HG02970 (cell line): ENCODE results near the gene CCDC117.
A peak's percentile ranks its signal among the peaks of the same experiment; 100 is the strongest.
"Not testable (repeated sequence)": the region's sequence is repeated elsewhere in the genome, so short reads cannot be mapped to it uniquely, and the experiment has no call there.

Experiments
- ATAC-seq: cut with Tn5 transposase; IDR thresholded peaks from one replicate; pipeline ENCODE4 v1.9.1; 2021; ENCODE audit warnings: mild to moderate bottlenecking, moderate library complexity, moderate number of reproducible peaks; ENCODE audit not compliant: unreplicated experiment, low FRiP score

CCDC117 gene

GRCh38 chr22:28799606-28800307 lies 27.3 kb downstream of the CCDC117 start:
- ATAC-seq = peak; percentile 26

DNA sequence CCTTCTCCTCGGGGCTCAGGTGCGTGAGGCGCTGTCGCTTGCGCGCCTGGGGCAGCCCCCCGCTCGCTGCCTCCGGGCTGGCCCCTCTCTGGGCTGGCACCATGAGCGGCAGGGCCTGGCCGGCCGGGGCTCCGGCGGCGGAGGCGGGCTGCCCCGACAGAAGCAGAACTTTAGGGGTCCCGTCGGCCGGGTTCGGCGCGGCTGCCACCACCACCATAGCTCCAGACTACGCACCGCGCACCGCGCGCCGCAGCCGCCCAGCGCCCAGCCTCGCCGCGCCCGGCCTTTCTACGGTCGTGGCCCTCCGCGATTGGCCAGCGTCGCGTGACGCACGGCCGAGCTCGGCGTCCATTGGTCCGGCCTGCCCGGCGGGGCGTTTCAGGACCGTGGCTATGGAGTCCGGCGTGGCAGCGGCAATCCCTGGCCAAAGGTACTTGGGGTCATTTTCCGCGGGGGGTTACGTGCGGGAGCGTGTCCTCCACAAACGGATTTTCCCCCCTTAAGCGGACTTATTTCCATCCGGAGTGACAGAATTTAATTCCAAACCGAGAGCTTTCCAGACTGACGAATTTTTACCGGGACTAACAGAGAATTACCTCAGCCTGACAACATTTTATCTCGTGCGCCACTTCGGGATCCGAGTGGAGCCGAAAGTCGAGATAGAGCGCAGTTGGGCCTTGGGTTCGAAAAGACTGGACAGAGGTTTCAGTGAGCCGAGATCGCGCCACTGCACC lies 28.0 kb downstream of the CCDC117 start, which contains the start of gene XBP1:
Gene XBP1 (minus strand): TSS at position 262 of the 734 bp plus-strand sequence.
- ATAC-seq = peak; percentile 95

DNA sequence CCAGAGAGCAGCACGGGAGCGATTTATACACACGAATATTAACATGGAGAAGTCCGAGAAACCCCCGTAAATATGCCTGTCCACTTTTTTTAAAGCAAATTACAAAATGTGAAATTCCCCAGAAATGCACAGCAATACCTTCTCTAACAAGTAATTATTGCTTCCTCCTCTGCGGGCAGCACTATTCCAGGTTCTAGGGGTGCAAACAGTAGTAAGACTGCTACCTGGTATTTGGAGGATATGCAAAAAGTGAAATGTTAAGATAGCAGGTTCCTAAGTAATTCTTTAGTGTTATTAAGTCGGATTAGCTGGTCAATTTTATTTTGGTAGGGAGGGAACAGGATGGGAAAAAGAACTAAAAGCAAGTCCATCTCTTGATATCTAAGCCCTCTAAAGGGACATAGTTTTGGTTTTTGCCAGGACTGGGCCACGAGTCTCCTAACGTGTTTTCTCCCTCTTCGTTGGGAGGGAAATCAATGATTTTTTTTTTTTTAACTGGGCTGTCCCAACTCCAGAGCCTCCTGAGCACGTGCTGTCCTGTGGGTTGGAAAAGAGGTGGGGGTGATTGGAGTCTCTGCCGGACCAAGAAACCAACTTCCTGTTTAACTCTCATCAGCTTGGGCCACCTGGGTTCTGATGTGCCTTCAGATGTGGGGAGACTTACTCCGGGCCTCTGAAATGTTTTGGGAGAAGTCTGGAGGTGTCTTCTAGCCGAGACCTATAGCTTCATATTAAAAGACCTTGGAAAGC lies 29.5 kb downstream of the CCDC117 start:
- ATAC-seq = no peak

DNA sequence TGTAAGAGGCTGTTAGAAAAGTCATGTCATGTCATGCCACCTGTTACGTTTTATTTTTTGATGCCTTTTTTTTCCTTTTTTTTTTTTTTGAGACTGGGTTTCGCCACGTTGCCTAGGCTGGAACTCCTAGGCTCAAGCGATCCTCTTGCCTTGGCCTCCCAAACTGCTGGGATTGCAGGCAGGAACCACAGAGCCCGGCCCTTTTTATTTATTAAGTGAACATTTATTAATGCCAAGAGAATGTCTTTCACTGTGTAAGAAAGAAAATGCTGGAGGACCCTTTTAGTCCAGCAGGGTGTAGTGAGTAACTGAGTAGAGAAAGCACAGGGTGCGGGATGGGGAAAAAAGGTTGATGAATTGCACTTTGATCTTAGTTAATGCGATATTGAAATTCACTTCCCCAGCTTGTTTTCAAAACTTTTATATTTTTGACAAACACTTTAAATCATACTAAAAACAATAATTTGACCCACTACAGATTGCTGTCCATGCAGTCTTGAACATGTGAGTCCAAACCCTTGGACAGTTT lies 30.2 kb downstream of the CCDC117 start:
- ATAC-seq = no peak

- not testable (repeated sequence) for ATAC-seq
These were observed 32.9 kb downstream of the CCDC117 start for GRCh38 chr22:28805426-28805825.

GRCh38 chr22:28808716-28809355 lies 36.3 kb downstream of the CCDC117 start:
- no peak for ATAC-seq

DNA sequence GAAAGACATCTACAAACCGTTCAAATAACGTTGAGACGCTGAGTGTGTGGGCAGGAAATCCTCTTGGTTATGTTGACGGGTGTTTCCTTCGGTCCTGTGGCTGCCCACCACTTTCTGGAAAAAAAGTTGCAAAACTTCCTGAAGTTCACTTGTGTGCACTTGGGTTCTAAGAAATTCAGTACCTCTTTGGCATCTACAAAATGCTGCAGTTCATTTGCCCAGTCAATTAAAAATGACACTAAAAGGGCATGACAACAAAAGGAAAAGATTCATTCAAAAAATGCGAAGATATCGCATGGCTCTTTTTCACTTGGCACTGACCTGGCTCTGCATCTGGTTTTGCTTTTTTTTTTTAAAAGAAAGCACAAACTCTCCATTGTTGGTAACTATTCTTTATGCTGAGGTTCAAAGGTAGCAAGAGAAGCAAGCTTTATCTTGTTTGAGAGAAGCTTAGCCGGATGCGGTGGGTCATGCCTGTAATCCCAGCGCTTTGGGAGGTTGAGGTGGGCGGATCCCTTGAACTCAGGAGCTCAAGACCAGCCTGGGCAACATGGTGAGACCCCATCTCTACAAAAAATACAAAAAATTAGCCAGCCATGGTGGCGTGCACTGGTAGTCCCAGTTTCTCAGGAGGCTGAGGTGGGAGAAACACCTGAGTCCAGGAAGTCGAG lies 38.5 kb downstream of the CCDC117 start:
- ATAC-seq = no peak

- ATAC-seq = no peak
These were observed 40.0 kb downstream of the CCDC117 start for GRCh38 chr22:28812516-28812915.

GRCh38 chr22:28813772-28814518 lies 41.5 kb downstream of the CCDC117 start:
- ATAC-seq = no peak

GRCh38 chr22:28815111-28815510 lies 42.6 kb downstream of the CCDC117 start:
- no peak for ATAC-seq

- no peak for ATAC-seq
These were observed 43.2 kb downstream of the CCDC117 start for GRCh38 chr22:28815729-28816128.

DNA sequence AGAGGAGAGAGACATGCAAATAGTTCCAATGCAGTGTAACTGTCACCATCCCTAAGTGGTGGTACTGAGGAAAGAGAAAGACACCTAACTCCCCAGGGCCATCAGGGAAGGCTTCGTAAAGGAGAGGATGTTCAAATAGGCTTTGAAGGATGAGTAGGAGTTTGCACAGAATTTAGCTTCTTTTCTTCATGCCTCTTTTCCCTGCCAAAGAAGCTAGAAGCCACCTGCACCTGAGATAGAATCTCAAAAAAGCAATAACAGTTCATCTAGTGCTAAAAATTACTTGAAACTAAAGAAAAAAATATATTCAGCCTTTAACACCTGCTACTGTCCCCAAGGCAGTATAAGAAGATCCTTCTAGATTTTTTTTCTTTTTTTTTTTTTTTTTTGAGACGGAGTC lies 44.6 kb downstream of the CCDC117 start:
- ATAC-seq = no peak

- no peak for ATAC-seq
These were observed 45.7 kb downstream of the CCDC117 start for GRCh38 chr22:28817919-28818859.

- no peak for ATAC-seq
These were observed 47.0 kb downstream of the CCDC117 start for GRCh38 chr22:28819253-28820096.

DNA sequence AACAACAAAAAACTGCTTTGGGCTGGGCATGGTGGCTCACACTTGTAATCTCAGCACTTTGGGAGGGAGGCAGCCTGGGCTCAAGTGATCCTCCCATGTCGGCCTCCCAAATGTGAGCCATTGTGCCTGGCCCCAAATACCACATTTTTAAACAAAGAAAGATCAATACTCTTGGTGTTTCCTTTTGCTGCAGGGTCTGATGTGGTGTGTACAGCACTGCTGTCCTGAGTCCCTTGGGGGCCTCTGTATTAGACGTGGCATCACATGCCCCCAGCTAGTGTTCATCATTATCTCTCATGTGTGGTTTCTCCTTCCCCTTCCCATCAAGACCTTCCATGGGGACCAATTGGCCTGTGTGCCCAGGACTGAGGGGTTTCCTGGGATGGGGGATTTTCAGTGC lies 48.4 kb downstream of the CCDC117 start:
- no peak for ATAC-seq

- no peak for ATAC-seq
These were observed 49.0 kb downstream of the CCDC117 start for GRCh38 chr22:28821452-28821851.

DNA sequence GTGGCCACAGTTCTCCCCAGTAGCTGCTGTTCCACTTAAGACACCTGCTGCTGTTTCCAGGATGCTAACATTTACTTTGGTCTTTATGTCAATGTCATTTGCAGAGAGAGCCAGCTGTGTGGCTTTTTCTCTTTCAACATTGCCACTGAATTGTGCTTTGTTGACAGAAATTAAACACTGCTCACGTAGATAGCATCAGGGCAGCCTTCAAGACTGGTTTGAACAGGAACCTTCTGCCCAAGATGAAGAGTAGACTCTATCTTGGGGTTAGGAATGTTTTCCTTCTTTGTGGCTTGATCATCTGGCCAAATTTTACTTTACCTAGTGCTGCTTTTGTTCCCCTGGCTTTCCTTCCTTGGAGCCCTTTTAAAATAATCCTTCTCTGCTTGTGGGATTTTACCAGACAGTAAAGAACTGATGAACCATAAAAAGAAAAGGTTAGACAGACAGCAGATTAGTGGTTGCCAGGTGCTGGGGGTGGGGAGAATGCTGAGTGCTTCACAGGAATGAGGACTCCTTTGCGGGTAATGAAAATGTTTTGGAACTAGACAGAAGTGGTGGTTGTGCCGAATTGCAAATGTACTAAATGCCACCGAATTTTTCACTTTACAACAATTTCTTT lies 50.5 kb downstream of the CCDC117 start:
- ATAC-seq = no peak
